MG63 (cell line): ENCODE measurements around the gene FLT3. TPM values are rescaled to one million over a fixed set of nuclear protein-coding genes. Genes with fewer than 3 reads are reported as not detected.

ENCODE experiments used
- DNase-seq: peaks from one replicate; pipeline ENCODE4 v3.0.0-alpha.2; 2020
- H3K27me3 ChIP-seq: fragments of 250-450 bp; sonication (Bioruptor Pico); 2 replicates; pipeline ENCODE4 v1.5.1; 2020; ENCODE audit warnings: mild to moderate bottlenecking, moderate library complexity
- H3K36me3 ChIP-seq: fragments of 250-450 bp; sonication (Bioruptor Pico); 2 replicates; pipeline ENCODE4 v1.5.1; 2020; ENCODE audit warnings: mild to moderate bottlenecking, moderate library complexity
- H3K4me3 ChIP-seq: fragments of 250-450 bp; sonication (Bioruptor Pico); 2 replicates; pipeline ENCODE4 v1.5.1; 2020; ENCODE audit warnings: mild to moderate bottlenecking, moderate library complexity
- H3K9me3 ChIP-seq: fragments of 250-450 bp; sonication (Bioruptor Pico); 2 replicates; pipeline ENCODE4 v1.5.1; 2020; ENCODE audit warnings: mild to moderate bottlenecking, moderate library complexity
- total RNA-seq: library from RNA; depleted of rRNA; stranded (reverse); fragments of >200 nt; shearing (Covaris generic); gene quantifications from 2 replicates; pipeline ENCODE4 v1.2.3, GENCODE V29; 2014; ENCODE audit warnings: low replicate concordance

The FLT3 gene
- total RNA-seq, 1 experiment from 2014 or later, result not detected

DNA sequence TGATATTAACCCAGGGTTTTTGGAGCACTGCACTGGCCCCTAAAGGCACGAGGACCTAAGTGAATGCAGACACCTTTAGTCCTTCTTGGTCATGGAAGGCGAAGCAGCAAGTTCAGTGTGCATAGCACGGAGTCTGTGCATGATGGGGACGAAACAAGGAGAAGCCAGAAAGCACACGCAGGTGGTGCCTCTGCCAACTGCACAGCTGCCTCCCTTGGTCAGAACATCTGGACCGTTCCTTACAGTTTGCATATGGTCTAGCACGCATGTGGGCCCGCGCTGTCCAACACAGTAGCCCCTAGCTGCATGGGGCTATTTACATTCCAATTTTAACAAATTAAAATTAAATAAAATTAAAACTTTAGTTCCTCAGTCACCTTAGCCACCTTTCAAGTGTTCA lies 44.0 kb downstream of the FLT3 start:
- Histone ChIP-seq H3K36me3 (no peaks in the 10 kb centered on the region), H3K4me3 (no peak overlapping the region), H3K9me3 (no peaks in the 10 kb centered on the region), H3K27me3 (peaks cover 2% of the 10 kb centered on the region)
- DNase-seq, result no peak

DNA sequence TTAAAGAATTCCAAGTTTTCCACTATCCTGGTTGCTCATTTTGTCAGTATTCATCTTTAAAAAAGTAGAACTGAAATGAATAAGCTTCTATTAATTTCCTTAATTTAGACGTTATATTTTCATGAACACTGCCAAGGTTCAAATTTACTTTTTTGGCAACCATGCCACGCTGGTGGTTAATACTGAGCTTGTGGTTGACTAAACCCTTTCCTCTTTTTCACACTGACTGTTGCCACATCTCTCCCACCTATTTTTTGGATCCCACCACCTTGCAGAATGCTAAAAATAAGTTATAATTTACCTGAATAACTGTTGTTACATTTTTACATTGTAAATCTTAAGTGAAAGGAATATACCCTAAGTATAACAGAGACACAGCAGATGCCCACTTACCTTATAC lies 45.0 kb downstream of the FLT3 start:
- Histone ChIP-seq H3K9me3 (no peaks in the 10 kb centered on the region), H3K27me3 (peaks cover 5% of the 10 kb centered on the region), H3K36me3 (no peaks in the 10 kb centered on the region), H3K4me3 (no peak overlapping the region)
- no peak for DNase-seq

DNA sequence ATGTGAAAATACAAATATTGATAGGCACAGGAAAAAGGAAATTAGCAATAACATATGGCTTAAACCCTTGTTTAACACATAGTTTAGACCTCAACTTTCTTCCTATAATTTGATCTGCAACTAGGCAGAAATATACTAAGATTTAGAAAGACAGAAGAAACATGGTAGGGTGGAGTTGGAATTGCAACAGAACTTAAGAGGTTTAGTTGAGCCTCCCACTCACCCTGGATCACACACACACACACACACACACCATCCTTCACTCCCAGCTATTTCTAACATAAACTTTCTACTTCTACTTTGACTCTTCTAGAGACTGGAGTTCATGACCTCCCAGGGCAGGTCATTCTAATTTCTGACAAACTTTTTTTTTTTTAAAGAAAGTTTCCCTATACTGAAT lies 47.4 kb downstream of the FLT3 start:
- DNase-seq, result no peak
- H3K36me3 ChIP-seq, result no peaks in the 10 kb centered on the region
- no peak overlapping the region for H3K4me3 ChIP-seq
- H3K27me3 ChIP-seq, result peaks cover 17% of the 10 kb centered on the region
- no peaks in the 10 kb centered on the region for H3K9me3 ChIP-seq

DNA sequence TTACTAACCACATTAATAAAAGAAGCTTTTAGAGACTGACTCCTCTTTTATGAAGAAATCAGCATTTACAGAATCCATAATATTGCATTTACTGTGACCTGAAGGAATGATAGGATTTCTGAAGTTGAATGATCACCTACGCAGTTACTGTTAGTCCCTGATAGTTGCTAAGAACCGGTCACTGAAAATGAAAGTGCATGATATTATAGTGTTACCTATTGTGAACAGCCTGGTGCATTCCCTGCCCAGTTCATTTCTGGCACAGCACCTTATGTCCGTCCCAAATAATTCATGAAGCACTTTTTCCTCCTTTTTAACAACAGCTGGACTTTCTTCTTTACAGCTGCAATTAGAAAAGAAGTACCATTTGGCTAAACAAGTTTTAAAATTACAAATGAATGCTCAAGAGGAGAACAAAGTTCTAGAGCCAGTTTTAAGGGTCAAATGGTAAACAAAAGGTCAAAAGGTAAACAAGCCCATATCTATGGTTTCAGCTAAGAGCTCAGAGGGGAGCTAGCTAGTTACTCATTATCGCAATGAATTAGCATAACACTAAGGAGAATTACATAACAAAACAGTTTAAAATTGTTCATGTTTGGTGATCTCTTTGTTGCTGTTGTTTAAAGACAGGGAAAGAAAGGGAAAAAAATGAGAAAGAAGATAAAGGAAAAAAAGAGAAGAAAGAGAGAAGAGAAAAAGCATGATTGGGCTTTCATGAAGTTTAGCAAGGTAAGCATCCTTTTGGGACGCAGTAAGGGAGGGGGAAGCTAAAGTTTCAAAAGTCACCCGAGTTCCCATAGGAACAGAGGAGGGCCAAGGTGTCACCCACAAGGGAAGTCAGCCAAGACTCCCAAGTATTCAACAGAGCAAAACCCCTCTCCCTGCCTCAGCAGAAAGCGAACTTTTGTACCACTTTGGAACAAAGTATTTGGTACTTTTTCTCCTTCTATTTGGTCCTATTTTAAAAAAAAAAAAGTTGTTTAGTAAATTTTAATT lies 50.2 kb downstream of the FLT3 start:
- no peaks in the 10 kb centered on the region for H3K36me3 ChIP-seq
- H3K9me3 ChIP-seq, result no peaks in the 10 kb centered on the region
- peaks cover 17% of the 10 kb centered on the region for H3K27me3 ChIP-seq
- H3K4me3 ChIP-seq, result no peak overlapping the region
- DNase-seq, result no peak

DNA sequence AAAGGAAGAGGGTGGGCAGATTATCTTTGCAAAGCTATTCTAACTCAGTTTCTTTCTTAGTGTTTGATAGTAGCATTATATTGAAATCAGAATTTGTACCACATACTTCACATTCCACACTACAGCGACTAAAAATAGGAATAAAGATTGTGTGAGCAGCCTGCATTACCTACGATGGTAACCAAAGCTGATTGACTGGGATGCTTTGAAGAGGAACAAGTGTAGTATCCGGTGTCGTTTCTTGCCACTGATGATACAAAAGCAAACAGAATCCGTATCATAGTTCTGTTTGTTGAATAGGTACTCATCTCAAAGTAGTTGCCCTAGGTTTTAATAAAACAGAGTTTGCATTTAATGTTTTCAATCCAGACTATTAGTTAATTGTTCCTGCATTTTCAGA lies 51.2 kb downstream of the FLT3 start:
- Histone ChIP-seq H3K4me3 (no peak overlapping the region), H3K9me3 (no peaks in the 10 kb centered on the region), H3K36me3 (no peaks in the 10 kb centered on the region), H3K27me3 (peaks cover 15% of the 10 kb centered on the region)
- no peak for DNase-seq

DNA sequence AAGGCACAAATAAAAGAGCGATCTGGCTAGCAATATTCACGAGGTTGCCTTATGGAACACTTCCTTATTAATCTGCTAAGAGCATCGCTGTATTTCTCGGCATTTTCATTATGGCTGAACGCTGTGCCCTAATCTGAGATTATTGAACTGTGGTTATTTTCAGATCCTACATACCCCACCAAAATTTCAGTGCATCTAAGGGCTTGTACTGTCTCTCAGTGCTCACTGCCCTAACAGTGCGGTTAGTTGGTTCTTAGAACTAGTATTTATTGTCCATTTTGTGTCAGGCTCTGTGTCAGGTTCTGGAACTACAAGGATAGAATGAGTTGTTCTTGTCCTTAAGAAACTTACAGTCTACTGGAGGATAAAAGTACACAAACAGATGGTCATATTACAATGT lies 51.6 kb downstream of the FLT3 start:
- peaks cover 15% of the 10 kb centered on the region for H3K27me3 ChIP-seq
- H3K9me3 ChIP-seq, result no peaks in the 10 kb centered on the region
- H3K36me3 ChIP-seq, result no peaks in the 10 kb centered on the region
- DNase-seq, result no peak
- no peak overlapping the region for H3K4me3 ChIP-seq

DNA sequence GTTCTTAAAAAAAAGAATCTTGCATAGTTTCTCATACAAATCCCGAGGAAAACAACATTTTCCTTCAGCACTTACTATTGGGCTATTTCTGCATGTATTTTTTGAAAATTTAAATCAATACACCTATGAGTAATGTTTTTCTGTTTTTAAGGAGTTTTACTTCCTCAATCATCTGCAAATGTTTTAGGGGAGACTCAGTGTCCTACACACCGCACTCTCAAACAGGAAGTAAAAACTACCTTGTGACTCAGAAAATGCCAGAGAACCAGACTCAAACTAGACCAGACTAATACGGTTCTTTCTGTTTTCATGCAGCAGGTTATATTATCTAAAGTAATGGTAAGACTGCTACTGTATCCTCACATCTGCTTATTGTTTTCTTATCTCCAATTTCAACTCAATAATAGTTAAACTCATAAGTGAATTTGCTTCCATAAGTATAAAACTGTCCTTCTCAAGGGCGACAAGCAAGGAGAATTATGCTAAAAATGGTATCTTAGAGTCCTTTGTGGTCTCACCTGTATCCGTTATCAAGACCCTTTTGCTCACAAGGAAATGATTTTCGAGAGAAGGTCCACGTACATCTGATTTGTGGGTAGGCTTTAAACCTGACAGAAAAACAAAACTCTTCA lies 52.5 kb downstream of the FLT3 start:
- peaks cover 15% of the 10 kb centered on the region for H3K27me3 ChIP-seq
- H3K9me3 ChIP-seq, result no peaks in the 10 kb centered on the region
- no peak for DNase-seq
- H3K36me3 ChIP-seq, result no peaks in the 10 kb centered on the region
- H3K4me3 ChIP-seq, result no peak overlapping the region

DNA sequence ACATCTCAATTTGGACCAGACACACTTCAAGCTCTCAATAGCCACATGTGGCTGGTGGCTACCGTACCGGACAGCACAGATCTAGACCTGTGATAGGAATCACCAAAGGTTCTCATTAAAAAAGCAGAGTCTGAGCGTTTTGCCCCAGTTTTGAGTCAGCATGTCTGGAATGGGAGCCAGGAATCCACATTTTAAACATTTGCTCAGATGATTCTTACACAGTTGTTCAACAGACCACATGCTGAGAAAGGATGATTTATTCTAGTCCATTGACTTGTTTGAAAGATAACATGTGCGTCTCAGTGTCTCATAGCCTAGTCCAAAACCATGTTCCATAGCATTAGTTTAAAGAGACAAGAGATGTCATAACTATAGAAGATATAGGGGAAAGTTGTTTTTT lies 53.4 kb downstream of the FLT3 start:
- no peaks in the 10 kb centered on the region for H3K9me3 ChIP-seq
- peaks cover 18% of the 10 kb centered on the region for H3K27me3 ChIP-seq
- peak; percentile 22 for DNase-seq

DNA sequence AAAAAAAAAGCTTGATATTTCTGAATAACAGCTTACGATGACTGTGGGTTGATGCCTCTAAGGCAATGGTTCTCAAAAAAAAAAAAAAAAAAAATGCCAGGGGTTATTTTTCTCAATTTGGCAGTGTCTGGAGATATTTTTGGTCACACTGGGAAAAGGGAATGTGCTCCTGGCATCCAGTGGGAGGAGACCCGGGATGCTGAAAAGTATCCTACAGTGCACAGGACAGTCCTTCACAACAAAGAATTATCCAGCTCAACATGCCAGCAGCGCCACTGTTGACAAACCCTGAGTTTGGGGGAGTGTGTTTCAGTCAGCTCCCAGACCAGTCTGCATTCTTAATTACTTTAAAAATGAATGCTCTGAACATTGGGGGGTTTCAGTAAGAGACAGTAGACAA lies 54.5 kb downstream of the FLT3 start:
- DNase-seq, result no peak
- H3K9me3 ChIP-seq, result no peaks in the 10 kb centered on the region
- H3K36me3 ChIP-seq, result no peaks in the 10 kb centered on the region
- H3K27me3 ChIP-seq, result peaks cover 20% of the 10 kb centered on the region
- H3K4me3 ChIP-seq, result no peak overlapping the region

More for the DNA sequence above, 53.4 kb downstream of the FLT3 start:
- H3K36me3 ChIP-seq, result no peaks in the 10 kb centered on the region
- H3K4me3 ChIP-seq, result no peak overlapping the region

DNA sequence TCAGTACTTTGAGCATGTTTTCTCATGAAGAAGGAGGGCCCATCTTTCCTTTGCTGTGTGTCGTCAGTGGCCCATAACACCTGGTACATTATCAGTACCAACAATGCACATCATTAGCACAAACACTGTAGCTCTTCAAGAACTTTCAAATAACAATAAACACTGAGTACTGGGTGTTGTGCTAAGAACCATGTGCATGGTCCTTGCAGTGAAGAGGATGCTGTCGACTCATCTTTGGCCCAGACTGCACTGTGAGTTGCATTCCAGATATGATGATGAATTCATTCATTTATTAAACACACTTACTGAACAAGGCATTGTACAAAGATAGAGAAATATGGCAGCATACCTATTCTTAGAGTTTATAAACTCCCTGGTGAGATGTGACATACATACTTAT lies 55.8 kb downstream of the FLT3 start:
- H3K27me3 ChIP-seq, result peaks cover 12% of the 10 kb centered on the region
- peak; percentile 47 for DNase-seq
- H3K4me3 ChIP-seq, result no peak overlapping the region
- no peaks in the 10 kb centered on the region for H3K36me3 ChIP-seq
- no peaks in the 10 kb centered on the region for H3K9me3 ChIP-seq

DNA sequence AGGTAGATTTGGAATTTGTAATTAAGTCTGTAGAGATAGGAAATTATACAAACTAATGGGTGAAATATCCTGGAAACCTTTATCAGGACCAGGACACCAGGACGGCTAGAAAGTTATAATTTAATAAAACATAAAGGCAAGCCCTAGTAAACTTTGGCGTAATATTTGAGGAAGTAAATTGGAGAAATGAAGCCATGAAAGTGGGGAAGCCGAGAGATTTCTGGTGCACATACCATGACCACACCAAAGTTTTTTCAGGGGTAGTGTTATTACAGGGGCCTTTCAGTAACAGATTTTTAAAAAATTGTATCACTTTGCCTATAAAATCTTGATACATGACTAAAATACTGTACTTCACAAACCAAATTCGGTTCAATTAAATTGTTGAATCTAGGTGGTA lies 57.2 kb downstream of the FLT3 start:
- DNase-seq, result no peak
- H3K27me3 ChIP-seq, result peaks cover 6% of the 10 kb centered on the region; the same call in 1 of the 2 replicates

DNA sequence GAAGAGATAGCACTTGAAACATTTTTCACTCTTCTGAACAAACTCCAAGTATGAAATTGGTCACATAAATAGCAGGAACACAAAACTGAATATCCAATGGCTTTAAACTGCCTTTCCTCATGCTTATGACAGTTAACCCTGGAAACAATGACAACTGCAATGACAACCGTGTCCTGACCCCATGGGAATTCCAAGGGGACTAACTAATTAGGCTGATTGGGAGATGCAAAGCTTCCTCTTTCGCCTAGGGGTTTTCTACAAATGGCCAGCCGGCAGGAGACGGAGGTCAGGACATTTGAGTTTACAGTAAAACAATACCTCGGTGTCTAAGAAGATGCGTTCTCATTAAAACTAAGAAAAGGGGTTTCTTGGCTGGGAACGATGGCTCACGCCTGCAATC lies 58.9 kb downstream of the FLT3 start:
- Histone ChIP-seq H3K36me3 (no peaks in the 10 kb centered on the region), H3K9me3 (no peaks in the 10 kb centered on the region), H3K4me3 (no peak overlapping the region), H3K27me3 (peaks cover 6% of the 10 kb centered on the region; the same call in 1 of the 2 replicates)
- DNase-seq, result no peak

More for the DNA sequence above, 57.2 kb downstream of the FLT3 start:
- Histone ChIP-seq H3K36me3 (no peaks in the 10 kb centered on the region), H3K4me3 (no peak overlapping the region), H3K9me3 (no peaks in the 10 kb centered on the region)

DNA sequence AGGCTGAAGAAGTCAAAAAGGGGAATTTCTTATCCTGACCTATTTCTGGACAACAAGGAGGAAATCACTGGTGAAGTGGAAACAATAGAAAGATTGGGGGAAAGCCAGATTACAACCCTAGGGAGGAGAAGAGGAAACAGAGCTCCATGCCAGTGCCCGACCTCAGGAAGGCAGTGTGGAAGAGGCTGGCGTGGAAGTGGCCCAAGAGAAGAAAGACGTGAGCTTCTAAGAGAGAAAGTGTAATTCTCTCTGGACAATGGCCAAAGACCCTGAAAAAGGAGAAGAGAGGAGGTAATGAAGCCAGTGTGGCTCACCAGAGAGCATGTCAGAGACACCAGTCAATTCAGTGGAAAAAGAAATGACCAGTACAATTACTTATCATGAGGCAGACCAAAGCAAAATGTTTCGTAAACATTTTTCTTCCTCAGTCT lies 59.3 kb downstream of the FLT3 start:
- Histone ChIP-seq H3K36me3 (no peaks in the 10 kb centered on the region), H3K27me3 (peaks cover 6% of the 10 kb centered on the region; the same call in 1 of the 2 replicates), H3K4me3 (no peak overlapping the region), H3K9me3 (no peaks in the 10 kb centered on the region)
- no peak for DNase-seq

DNA sequence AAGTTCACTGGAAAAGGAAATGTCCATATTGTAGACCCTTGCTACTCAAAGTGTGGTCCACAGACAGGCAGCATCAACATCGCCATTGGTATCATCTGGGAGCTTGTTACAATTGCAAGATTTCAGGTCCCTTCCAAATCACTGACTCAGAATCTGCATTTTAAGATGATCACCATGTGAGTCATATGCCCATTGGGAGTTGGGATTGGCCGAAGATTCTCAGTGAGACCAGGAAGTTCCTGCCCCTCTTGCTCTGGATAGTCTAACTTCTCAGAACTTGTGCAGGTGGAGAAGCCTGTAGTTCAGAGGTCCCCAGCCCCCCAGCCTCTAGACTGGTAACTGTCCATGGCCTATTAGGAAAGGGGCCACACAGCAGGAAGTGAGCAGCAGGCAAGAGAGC lies 63.0 kb downstream of the FLT3 start:
- H3K27me3 ChIP-seq, result peaks cover 6% of the 10 kb centered on the region; the same call in 1 of the 2 replicates
- H3K36me3 ChIP-seq, result no peaks in the 10 kb centered on the region
- H3K4me3 ChIP-seq, result no peak overlapping the region
- H3K9me3 ChIP-seq, result no peaks in the 10 kb centered on the region
- DNase-seq, result peak; percentile 45

DNA sequence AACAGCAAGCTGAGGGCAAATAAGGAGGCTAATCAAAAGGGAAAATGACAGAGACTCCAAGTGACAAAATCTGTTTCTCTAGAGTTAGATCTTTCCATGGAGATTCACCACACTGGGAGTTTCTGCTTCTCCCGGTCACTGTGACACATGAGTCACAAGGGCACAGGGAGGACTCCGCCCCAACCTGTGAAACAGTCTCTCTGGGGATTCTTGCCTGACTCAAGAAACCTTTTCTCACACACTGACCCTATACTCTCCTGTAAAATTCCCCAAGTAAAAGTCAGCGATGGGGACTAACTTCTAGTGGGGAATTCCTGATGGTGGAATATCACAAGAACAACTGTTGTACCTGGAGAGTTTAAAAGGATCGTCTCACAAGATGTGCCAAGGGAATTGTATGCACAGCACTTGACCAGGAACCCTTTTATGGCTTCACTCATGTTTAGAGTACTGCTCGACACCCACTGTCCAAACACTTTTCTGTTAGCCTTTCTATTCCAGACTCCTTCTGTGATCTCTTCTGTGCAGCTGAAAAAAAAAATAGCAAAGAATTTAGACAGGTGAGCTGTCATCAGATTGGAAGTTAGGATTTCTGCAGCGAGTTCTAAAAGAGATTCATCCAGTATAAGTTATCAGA lies 65.1 kb downstream of the FLT3 start:
- no peaks in the 10 kb centered on the region for H3K36me3 ChIP-seq
- DNase-seq, result no peak
- H3K9me3 ChIP-seq, result no peaks in the 10 kb centered on the region
- H3K27me3 ChIP-seq, result no peaks in the 10 kb centered on the region
- H3K4me3 ChIP-seq, result no peak overlapping the region

DNA sequence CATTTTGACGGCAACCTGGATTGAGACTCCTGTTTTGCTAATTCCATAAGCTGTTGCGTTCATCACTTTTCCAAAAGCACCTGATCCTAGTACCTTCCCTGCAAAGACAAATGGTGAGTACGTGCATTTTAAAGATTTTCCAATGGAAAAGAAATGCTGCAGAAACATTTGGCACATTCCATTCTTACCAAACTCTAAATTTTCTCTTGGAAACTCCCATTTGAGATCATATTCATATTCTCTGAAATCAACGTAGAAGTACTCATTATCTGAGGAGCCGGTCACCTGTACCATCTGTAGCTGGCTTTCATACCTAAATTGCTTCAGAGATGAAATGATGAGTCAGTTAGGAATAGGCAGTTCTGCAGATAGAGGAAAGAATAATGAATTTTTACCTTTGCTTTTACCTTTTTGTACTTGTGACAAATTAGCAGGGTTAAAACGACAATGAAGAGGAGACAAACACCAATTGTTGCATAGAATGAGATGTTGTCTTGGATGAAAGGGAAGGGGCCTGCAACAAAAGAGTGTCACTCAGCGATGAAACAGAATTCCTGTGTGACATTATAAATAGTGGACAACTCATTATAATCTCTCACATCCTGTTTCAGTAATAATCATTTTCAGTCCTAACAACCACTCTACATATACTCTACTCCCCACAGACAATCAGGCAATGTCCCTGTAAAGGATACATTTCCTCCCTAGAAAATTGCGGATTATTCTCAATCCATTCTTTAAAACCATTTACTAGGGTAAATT lies 66.3 kb downstream of the FLT3 start:
- no peak for DNase-seq
- H3K9me3 ChIP-seq, result no peaks in the 10 kb centered on the region
- no peaks in the 10 kb centered on the region for H3K27me3 ChIP-seq
- H3K4me3 ChIP-seq, result no peak overlapping the region
- no peaks in the 10 kb centered on the region for H3K36me3 ChIP-seq
